A673 (cell line): ENCODE data around the gene HOXA13. TPM values are rescaled to one million over a fixed set of nuclear protein-coding genes. Genes with fewer than 3 reads are reported as not detected.

Experiments used
- BruUV-seq: library from RNA; stranded (reverse); fragments of 400-500 nt; replicated peaks from 2 replicates; lab custom pipeline; 2021; lab: Mats Ljungman, UMichigan
- CTCF ChIA-PET: fragments of 300-600 bp; sonication (Branson Sonifier 250); formaldehyde crosslinking; loops from one replicate; lab custom pipeline; 2022; ENCODE audit warnings: antibody characterized with exemption; lab: Charles Lee
- POLR2A ChIA-PET: fragments of 300-600 bp; sonication (Branson Sonifier 250); formaldehyde crosslinking; loops from one replicate; lab custom pipeline; 2022; ENCODE audit warnings: antibody characterized with exemption; ENCODE audit not compliant: low non-redundant PET; lab: Charles Lee
- DNase-seq: peaks from one replicate; pipeline ENCODE4 v3.0.0-alpha.2; 2015; ENCODE audit warnings: low spot score
- H3K27ac ChIP-seq: fragments of 200-600 bp; sonication (generic); 2 replicates; pipeline ENCODE4 v1.5.1; 2016; ENCODE audit warnings: mixed run types, low read depth, mild to moderate bottlenecking, mixed read lengths, antibody characterized with exemption, low read length; ENCODE audit not compliant: poor library complexity, severe bottlenecking
- H3K27me3 ChIP-seq: fragments of 200-600 bp; sonication (generic); replicated peaks from 2 replicates; pipeline ENCODE4 v1.6.1; 2017; ENCODE audit warnings: mixed run types, low read depth, mild to moderate bottlenecking, mixed read lengths, antibody characterized with exemption, low read length; ENCODE audit not compliant: insufficient read depth, poor library complexity
- H3K36me3 ChIP-seq: fragments of 200-600 bp; sonication (generic); 2 replicates; pipeline ENCODE4 v1.6.1; 2016; ENCODE audit warnings: mixed run types, mild to moderate bottlenecking, mixed read lengths, antibody characterized with exemption, low read length; ENCODE audit not compliant: insufficient read depth, poor library complexity, severe bottlenecking
- H3K4me1 ChIP-seq: fragments of 200-600 bp; sonication (generic); 2 replicates; pipeline ENCODE4 v1.6.1; 2017; ENCODE audit warnings: mixed run types, mild to moderate bottlenecking, mixed read lengths, antibody characterized with exemption, low read length; ENCODE audit not compliant: insufficient read depth, poor library complexity, severe bottlenecking
- H3K4me3 ChIP-seq: fragments of 200-600 bp; sonication (generic); 2 replicates; pipeline ENCODE4 v1.5.1; 2016; ENCODE audit warnings: low read depth, mixed run types, mild to moderate bottlenecking, mixed read lengths, low read length; ENCODE audit not compliant: poor library complexity, severe bottlenecking
- H3K9me3 ChIP-seq: fragments of 200-600 bp; sonication (generic); 2 replicates; pipeline ENCODE4 v1.6.1; 2016; ENCODE audit warnings: mixed run types, low read depth, mild to moderate bottlenecking, mixed read lengths, antibody characterized with exemption, low read length; ENCODE audit not compliant: poor library complexity, severe bottlenecking
- CTCF ChIP-seq: fragments of 300-800, 200-600 bp; sonication (generic); conservative IDR thresholded peaks from 2 replicates; pipeline ENCODE4 v1.5.1; 2017; ENCODE audit warnings: low read depth, mild to moderate bottlenecking, antibody characterized with exemption, low read length, moderate library complexity, mixed read lengths
- EZH2 ChIP-seq: fragments of 200-600 bp; sonication (generic); IDR thresholded peaks from 2 replicates; pipeline ENCODE4 v1.6.1; 2017; ENCODE audit warnings: borderline replicate concordance, low read depth, mild to moderate bottlenecking, mixed read lengths, antibody characterized with exemption, low read length; ENCODE audit not compliant: poor library complexity, severe bottlenecking
- intact Hi-C: fragments of 100-400 bp; cut with micrococcal nuclease; formaldehyde crosslinking; loops from one replicate; pipeline ENCODE4 v1.10.0; 2022; ENCODE audit not compliant: unreplicated experiment
- total RNA-seq: library from RNA; stranded (reverse); gene quantifications from 2 replicates; pipeline ENCODE4 v1.2.3, GENCODE V29; 2021

Gene HOXA13
- total RNA-seq, 1 experiment from 2014 or later: not detected

GRCh38 chr7:27191833-27192545, 7.9 kb downstream of the HOXA13 start:
- CTCF ChIA-PET: interaction anchor here (0.6 kb wide), 1 partner anchor 788 kb away, joined by 3 read pairs; no protein-coding TSS in a partner anchor
- DNase-seq: no peak
- H3K36me3 ChIP-seq: no peaks in the 10 kb centered on the region
- H3K9me3 ChIP-seq: no peaks in the 10 kb centered on the region
- no peak overlapping the region for H3K4me3 ChIP-seq
- intact Hi-C loops: no loop called here
- POLR2A ChIA-PET: no interaction called here
- BruUV-seq: no TSS peak
- TF ChIP-seq EZH2 (no peak), CTCF (no peak)
- no peak overlapping the region for H3K27ac ChIP-seq
- H3K27me3 ChIP-seq: peaks cover 99% of the 10 kb centered on the region
- H3K4me1 ChIP-seq: no peaks in the 10 kb centered on the region

GRCh38 chr7:27191161-27191731, 8.6 kb downstream of the HOXA13 start:
- intact Hi-C loops: no loop called here
- H3K9me3 ChIP-seq: no peaks in the 10 kb centered on the region
- peaks cover 99% of the 10 kb centered on the region for H3K27me3 ChIP-seq
- H3K27ac ChIP-seq: no peak overlapping the region
- H3K4me3 ChIP-seq: no peak overlapping the region
- no TSS peak for BruUV-seq
- DNase-seq: no peak
- CTCF ChIA-PET: no interaction called here
- no peaks in the 10 kb centered on the region for H3K36me3 ChIP-seq
- no peak for TF ChIP-seq CTCF
- TF ChIP-seq EZH2: no peak
- POLR2A ChIA-PET: no interaction called here
- no peaks in the 10 kb centered on the region for H3K4me1 ChIP-seq

GRCh38 chr7:27189997-27190748, 9.7 kb downstream of the HOXA13 start:
- CTCF ChIA-PET: no interaction called here

More at GRCh38 chr7:27189997-27190748, 9.7 kb downstream of the HOXA13 start:
- no peak for DNase-seq
- intact Hi-C loops: no loop called here
- H3K4me3 ChIP-seq: no peak overlapping the region
- no peak overlapping the region for H3K27ac ChIP-seq
- H3K4me1 ChIP-seq: no peaks in the 10 kb centered on the region
- BruUV-seq: no TSS peak
- peaks cover 100% of the 10 kb centered on the region for H3K27me3 ChIP-seq
- POLR2A ChIA-PET: no interaction called here
- H3K36me3 ChIP-seq: no peaks in the 10 kb centered on the region
- TF ChIP-seq CTCF: no peak
- H3K9me3 ChIP-seq: no peaks in the 10 kb centered on the region
